MG63 (cell line): Measurements from ENCODE around the gene AIG1. TPM values are rescaled to one million over a fixed set of nuclear protein-coding genes. Genes with fewer than 3 reads are reported as not detected.
"Not testable (repeated sequence)": the region's sequence is repeated elsewhere in the genome, so short reads cannot be mapped to it uniquely, and the experiment has no call there.

Experiments used
- DNase-seq: peaks from one replicate; pipeline ENCODE4 v3.0.0-alpha.2; 2020
- H3K27me3 ChIP-seq: fragments of 250-450 bp; sonication (Bioruptor Pico); 2 replicates; pipeline ENCODE4 v1.5.1; 2020; ENCODE audit warnings: mild to moderate bottlenecking, moderate library complexity
- H3K36me3 ChIP-seq: fragments of 250-450 bp; sonication (Bioruptor Pico); 2 replicates; pipeline ENCODE4 v1.5.1; 2020; ENCODE audit warnings: mild to moderate bottlenecking, moderate library complexity
- H3K4me3 ChIP-seq: fragments of 250-450 bp; sonication (Bioruptor Pico); 2 replicates; pipeline ENCODE4 v1.5.1; 2020; ENCODE audit warnings: mild to moderate bottlenecking, moderate library complexity
- H3K9me3 ChIP-seq: fragments of 250-450 bp; sonication (Bioruptor Pico); 2 replicates; pipeline ENCODE4 v1.5.1; 2020; ENCODE audit warnings: mild to moderate bottlenecking, moderate library complexity
- total RNA-seq: library from RNA; depleted of rRNA; stranded (reverse); fragments of >200 nt; shearing (Covaris generic); gene quantifications from 2 replicates; pipeline ENCODE4 v1.2.3, GENCODE V29; 2014; ENCODE audit warnings: low replicate concordance

AIG1 gene
- total RNA-seq, 1 experiment from 2014 or later, result 42.5 TPM

DNA sequence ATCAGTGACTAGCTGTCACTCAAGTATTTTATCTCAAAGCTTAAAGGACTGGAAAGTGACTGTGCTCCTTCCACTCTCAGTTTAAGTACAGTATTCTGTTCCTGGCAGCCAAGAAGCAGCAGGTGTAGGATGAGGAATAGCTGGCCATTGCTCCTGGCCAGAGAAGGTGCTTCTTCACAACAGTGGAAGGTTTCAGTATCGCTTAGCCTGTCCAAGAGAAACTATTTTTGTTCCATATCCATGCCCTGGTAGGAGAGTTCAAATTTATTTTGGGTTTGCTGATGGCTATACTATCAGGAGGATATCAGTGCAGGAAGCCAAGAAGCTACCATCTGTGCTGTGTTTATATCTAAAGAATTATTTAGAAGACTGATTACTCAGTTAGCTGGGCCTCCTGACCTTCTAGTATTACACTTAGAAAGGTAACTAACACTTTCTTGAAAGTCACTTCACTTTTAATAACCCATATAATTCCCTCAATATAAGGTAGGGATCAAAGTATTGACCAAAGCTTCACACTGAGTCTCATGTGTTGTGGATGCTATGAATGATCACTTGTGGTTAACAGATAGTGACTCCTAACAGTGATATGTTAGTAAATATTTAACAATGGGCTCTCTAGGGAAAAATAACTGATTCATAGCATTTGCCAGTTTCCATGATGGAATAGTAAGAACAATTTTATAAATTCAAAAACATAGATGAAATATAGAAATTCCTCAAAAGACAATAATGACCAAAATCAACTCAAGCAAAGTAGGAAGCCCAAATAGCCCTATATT is 99.9 kb downstream of the AIG1 start:
- no peaks in the 10 kb centered on the region for H3K9me3 ChIP-seq
- no peak for DNase-seq

DNA sequence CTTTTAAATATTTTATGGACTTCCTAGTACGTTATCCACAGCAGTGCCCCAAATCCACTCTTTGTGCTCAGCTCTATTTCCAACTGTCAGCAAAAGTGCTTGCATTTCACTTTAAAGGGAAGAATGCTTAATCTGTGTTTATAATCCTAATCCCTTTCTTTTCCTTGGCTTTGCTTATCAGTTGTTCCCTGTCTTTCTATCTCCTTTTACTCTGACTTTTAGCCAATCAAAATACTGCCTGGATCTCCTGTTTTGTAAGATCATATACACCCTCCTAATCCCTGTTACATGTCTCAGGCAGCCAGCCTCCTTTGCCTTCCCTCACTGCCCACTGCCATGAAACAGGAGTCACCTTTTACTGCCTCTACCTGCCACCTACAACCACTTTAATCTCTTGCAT is 102.9 kb downstream of the AIG1 start:
- Histone ChIP-seq H3K9me3 (no peaks in the 10 kb centered on the region), H3K4me3 (no peak overlapping the region), H3K36me3 (no peaks in the 10 kb centered on the region), H3K27me3 (no peaks in the 10 kb centered on the region)
- DNase-seq, result no peak

More for the DNA sequence above, 99.9 kb downstream of the AIG1 start:
- Histone ChIP-seq H3K27me3 (no peaks in the 10 kb centered on the region), H3K4me3 (no peak overlapping the region), H3K36me3 (no peaks in the 10 kb centered on the region)

- Histone ChIP-seq H3K36me3 (no peaks in the 10 kb centered on the region), H3K9me3 (no peaks in the 10 kb centered on the region), H3K4me3 (no peak overlapping the region), H3K27me3 (no peaks in the 10 kb centered on the region)
- DNase-seq, result no peak
Measured at GRCh38 chr6:143164565-143165105, 103.9 kb downstream of the AIG1 start.

DNA sequence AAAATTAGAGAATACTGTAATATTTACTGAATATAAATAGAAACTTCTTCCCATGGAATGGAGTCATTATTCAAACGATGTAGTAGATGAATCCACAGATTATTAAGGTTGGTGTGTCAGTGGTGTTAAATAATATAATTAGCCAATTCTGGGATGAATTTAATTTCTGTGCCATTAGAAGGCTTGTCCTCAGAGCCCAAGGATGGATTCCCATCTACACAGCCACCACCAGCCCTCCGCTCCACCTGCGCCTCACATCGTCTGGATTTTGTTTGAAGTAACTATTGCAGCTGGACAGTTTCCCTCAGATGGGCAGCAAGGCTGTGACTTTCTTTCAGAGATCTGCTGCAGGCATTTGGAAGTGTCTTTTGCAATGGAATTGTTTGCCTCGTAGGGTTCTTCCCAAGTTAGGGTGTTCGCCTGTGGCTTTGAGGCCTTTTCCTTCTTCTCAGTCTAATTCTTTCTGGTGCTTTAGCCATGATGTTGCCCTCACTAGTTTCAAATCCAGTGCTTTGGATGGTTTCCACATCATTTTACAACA is 104.7 kb downstream of the AIG1 start:
- Histone ChIP-seq H3K27me3 (no peaks in the 10 kb centered on the region), H3K9me3 (no peaks in the 10 kb centered on the region), H3K4me3 (no peak overlapping the region), H3K36me3 (no peaks in the 10 kb centered on the region)
- no peak for DNase-seq

DNA sequence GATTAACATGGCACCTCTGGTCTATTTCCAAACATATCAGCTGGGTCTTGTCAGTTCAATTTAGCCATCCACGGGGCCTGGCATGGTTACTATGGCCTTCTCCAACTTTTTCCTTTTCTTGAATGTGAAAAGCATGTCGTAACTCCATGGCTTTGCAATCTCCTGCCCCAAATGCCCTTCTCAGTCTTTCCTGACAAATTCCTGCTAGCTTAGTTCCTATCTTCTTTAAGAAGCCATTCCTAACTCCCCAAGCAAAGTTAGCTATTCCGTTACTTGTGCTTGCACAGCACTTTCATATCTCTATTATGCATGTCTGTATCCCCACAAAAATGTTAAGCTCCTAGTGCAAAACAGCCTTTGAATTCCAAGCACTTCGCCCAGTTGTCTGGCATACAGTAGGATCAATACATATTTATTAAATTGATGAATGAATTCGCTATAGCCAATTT is 105.6 kb downstream of the AIG1 start:
- Histone ChIP-seq H3K9me3 (no peaks in the 10 kb centered on the region), H3K27me3 (no peaks in the 10 kb centered on the region), H3K36me3 (no peaks in the 10 kb centered on the region), H3K4me3 (no peak overlapping the region)
- no peak for DNase-seq

DNA sequence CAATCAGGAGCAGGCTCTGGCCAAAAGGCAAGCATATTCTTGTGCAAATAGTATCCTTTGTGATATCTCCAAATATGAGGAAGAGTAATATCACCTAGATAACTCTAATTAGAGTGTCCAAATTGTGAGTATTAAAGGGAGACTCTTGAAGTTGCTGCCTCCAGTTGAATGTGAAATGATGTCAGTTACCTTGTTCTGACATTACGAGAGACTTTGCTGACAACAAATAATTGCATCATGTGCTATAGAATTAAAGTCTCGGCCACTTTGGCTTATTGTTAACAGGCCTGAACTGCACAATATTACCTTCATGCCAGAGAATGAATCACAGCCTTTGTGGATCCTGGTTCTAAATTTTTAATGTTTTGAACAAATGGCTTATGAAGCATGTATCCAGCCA is 106.5 kb downstream of the AIG1 start:
- Histone ChIP-seq H3K9me3 (no peaks in the 10 kb centered on the region), H3K4me3 (no peak overlapping the region), H3K36me3 (no peaks in the 10 kb centered on the region), H3K27me3 (no peaks in the 10 kb centered on the region)
- DNase-seq, result no peak

GRCh38 chr6:143168396-143168816 is 107.7 kb downstream of the AIG1 start:
- H3K27me3 ChIP-seq, H3K9me3 ChIP-seq, DNase-seq, H3K36me3 ChIP-seq, H3K4me3 ChIP-seq: not testable (repeated sequence)

GRCh38 chr6:143169440-143169839 is 108.8 kb downstream of the AIG1 start:
- no peak overlapping the region for H3K4me3 ChIP-seq
- H3K9me3 ChIP-seq, result peaks cover 2% of the 10 kb centered on the region; the same call in 1 of the 2 replicates
- no peaks in the 10 kb centered on the region for H3K36me3 ChIP-seq
- no peaks in the 10 kb centered on the region for H3K27me3 ChIP-seq
- no peak for DNase-seq

DNA sequence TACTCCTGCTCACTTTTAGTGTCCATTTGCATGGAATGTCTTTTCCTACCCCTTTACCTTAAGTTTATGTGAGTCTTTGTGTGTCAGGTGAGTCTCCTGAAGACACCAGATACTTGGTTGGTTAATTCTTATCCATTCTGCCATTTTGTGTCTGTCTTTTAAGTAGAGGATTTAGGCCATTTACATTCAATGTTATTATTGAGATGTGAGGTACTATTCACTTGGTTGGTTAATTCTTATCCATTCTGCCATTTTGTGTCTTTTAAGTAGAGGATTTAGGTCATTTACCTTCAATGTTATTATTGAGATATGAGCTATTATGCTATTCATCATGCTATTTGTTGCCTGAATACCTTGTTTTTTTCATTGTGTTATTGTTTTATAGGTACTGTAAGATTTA is 113.8 kb downstream of the AIG1 start:
- no peak overlapping the region for H3K4me3 ChIP-seq
- no peak for DNase-seq
- H3K36me3 ChIP-seq, result peaks cover 9% of the 10 kb centered on the region; the same call in 1 of the 2 replicates
- H3K9me3 ChIP-seq, result peaks cover 13% of the 10 kb centered on the region
- H3K27me3 ChIP-seq, result no peaks in the 10 kb centered on the region

DNA sequence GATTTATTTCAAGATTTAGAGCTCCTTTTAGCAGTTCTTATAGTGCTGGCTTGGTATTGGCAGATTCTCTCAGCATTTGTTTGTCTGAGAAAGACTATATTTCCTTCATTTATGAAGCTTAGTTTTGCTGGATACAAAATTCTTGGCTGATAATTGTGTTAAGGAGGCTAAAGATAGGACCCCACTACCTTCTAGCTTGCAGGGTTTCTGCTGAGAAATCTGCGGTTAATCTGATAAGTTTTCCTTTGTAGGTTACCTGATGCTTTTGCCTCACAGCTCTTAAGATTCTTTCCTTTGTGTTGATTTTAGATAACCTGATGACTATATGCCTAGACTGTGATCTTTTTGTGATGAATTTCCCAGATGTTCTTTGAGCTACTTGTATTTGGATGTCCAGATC is 114.3 kb downstream of the AIG1 start:
- H3K36me3 ChIP-seq, result peaks cover 9% of the 10 kb centered on the region; the same call in 1 of the 2 replicates
- H3K4me3 ChIP-seq, result no peak overlapping the region
- peaks cover 13% of the 10 kb centered on the region for H3K9me3 ChIP-seq
- no peaks in the 10 kb centered on the region for H3K27me3 ChIP-seq
- DNase-seq, result no peak

DNA sequence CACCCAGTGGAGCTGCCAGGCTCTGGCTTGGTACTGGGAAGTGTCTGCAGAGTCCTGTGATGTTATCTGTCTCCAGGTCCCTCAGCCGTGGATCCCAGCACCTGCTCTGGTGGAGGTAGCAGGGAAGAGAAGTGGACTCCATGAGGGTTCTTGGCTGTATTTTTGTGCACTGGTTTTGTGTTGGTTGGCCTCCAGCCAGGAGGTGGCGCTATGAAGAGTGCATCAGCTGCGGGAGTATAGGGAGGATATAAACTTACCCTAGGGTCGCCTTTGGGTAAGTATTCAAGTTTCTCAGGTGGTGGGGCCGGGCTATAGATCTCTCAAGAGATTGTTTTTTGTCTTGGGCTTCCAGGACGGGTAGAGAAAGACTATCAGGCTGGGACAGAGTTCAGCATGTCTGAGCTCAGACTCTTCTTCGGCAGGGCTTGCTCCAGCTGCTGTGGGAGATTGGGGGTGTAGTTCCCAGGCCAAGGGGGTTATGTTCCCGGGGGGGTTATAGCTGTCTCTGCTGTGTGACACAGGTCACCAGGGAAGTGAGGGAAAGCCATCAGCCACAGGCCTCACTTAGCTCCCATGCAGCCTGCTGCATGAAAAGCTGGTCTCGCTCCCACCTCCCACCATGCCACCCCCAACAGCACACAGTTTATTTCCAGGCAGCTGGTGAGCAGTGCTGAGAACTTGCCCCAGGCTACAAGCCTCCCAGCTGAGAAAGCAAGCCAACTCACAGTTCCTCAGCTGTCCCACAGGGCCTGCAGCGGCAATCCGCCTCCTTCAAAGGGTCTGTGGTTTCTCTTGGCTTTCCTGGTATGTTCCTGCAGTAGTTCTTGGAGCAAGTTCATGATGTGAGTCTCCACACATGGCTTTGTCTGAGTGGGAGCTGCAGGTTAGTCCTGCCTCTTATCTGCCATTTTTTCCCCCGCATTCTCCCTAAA is 115.7 kb downstream of the AIG1 start:
- Histone ChIP-seq H3K27me3 (no peaks in the 10 kb centered on the region), H3K9me3 (peaks cover 13% of the 10 kb centered on the region), H3K36me3 (peaks cover 9% of the 10 kb centered on the region; the same call in 1 of the 2 replicates), H3K4me3 (no peak overlapping the region)
- DNase-seq, result no peak

- no peak for DNase-seq
- Histone ChIP-seq H3K36me3 (peaks cover 9% of the 10 kb centered on the region; the same call in 1 of the 2 replicates), H3K27me3 (no peaks in the 10 kb centered on the region), H3K9me3 (peaks cover 12% of the 10 kb centered on the region), H3K4me3 (no peak overlapping the region)
Measured at GRCh38 chr6:143177706-143178105, 117.0 kb downstream of the AIG1 start.

DNA sequence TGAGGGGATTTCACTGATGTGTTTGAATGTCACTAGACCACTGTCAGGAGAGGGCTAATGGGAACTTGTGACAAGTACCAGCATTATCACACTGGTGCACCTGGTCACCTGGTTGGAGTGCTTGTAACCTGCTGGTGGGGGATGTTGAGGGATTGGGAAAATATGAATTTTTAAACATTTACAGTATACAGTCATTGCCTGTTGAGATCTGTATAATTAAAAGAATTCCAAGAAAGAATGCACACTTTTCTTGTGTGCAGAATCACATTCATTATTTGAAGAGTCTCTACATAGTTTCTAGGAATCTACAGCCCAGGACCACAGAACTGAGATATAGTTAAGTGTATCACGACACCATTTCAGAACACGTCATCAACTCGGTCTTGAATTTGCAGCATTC is 118.4 kb downstream of the AIG1 start:
- Histone ChIP-seq H3K27me3 (no peaks in the 10 kb centered on the region), H3K36me3 (peaks cover 9% of the 10 kb centered on the region; the same call in 1 of the 2 replicates), H3K9me3 (peaks cover 12% of the 10 kb centered on the region), H3K4me3 (no peak overlapping the region)
- no peak for DNase-seq

- no peak overlapping the region for H3K4me3 ChIP-seq
Measured at GRCh38 chr6:143179901-143180612, 119.4 kb downstream of the AIG1 start.

GRCh38 chr6:143180826-143181225 is 120.1 kb downstream of the AIG1 start:
- H3K27me3 ChIP-seq, result no peaks in the 10 kb centered on the region
- no peak overlapping the region for H3K4me3 ChIP-seq
- H3K9me3 ChIP-seq, result no peaks in the 10 kb centered on the region
- H3K36me3 ChIP-seq, result peaks cover 2% of the 10 kb centered on the region; the same call in 1 of the 2 replicates
- no peak for DNase-seq

More at GRCh38 chr6:143179901-143180612, 119.4 kb downstream of the AIG1 start:
- no peak for DNase-seq
- H3K27me3 ChIP-seq, result no peaks in the 10 kb centered on the region
- H3K36me3 ChIP-seq, result peaks cover 5% of the 10 kb centered on the region; the same call in 1 of the 2 replicates
- H3K9me3 ChIP-seq, result peaks cover 7% of the 10 kb centered on the region

DNA sequence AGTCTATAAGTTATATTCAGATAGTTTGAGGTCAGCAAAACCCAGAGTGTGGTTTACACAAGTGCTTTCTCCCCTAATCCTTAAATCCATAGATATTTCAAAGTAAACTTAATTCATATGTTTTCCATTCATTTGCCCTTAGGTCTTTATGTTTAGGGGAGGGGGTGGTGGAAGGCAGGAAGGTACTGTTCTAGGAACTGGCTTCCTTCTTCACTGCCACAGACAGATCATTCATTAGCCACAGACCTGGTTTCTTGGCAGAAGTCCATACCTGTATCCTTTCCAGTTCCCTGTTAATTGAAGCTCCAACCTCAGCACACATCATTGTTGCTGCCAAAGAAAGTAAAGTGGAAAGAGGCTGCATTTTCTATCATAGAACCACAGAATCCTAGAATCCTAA is 123.0 kb downstream of the AIG1 start:
- DNase-seq, result no peak
- Histone ChIP-seq H3K9me3 (no peaks in the 10 kb centered on the region), H3K4me3 (no peak overlapping the region), H3K27me3 (no peaks in the 10 kb centered on the region), H3K36me3 (no peaks in the 10 kb centered on the region; the same call in 1 of the 2 replicates)
